CMK (cell line): ENCODE measurements around the gene SUSD6.
A peak's percentile ranks its signal among the peaks of the same experiment; 100 is the strongest.
"Not testable (repeated sequence)": the region's sequence is repeated elsewhere in the genome, so short reads cannot be mapped to it uniquely, and the experiment has no call there.

Source experiments
- DNase-seq: peaks from one replicate; pipeline ENCODE4 v3.0.0-alpha.2; 2010; ENCODE audit warnings: low read depth

The SUSD6 gene

DNA sequence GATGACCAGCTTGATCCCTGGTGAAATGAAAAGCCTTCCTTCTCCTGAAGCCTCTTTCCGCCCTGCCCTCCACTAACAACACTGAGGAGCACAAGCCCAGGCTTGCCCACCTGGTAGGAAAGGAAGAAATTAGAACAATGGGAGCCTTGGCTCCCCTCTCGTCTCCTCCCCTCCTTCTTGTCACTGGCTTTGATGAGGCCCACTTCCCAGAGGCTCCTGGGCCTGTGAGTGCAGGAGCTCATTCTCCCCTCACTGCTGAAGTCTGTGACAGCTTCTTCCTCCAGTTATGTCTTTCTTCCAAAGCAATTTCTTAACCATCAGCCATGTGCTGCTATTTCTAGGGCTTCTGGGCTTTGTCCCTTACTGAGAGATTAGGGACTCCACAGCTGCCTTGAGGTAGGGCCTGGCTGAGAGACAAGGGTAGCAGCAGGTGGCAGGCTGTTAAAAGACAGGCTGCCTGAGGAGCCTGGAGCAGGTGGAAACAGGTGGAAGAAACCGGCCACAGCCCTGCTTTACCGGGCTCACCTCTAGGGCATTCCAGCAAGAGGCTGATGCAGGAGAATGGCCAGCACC, 101.9 kb downstream of the SUSD6 start:
- DNase-seq: no peak

DNA sequence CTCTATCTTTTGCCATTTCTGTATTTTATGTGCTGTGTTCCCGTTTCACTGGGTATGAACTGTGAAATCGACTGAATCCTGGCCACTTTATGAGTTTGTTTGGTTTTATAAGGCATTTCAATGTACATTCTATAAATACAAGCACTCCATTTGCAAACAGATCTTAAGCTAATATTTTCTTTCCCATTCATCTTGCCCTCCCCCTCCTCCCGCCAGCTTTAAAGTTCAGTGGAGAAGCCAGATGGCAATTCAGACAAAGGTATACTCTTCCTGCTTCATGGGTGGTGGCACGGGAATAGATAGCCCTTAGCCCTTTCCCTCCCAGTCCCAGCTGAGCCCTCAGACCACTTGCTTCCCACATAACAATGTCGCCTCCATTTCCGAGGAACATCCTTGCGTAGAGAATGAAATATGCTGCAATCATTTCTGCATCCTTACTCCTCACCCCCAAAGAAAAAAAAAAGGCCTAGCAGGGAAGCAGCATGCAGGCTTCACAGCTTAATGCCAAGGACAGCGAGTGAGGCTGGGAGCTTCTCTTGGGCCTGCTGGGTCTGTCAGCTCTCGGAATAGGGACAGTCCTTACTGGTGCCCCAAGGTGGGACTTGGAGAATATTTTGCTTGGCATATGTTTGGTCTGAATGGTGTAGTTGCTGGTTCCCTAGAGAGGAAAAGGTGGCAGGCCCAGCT, 102.7 kb downstream of the SUSD6 start:
- no peak for DNase-seq

DNA sequence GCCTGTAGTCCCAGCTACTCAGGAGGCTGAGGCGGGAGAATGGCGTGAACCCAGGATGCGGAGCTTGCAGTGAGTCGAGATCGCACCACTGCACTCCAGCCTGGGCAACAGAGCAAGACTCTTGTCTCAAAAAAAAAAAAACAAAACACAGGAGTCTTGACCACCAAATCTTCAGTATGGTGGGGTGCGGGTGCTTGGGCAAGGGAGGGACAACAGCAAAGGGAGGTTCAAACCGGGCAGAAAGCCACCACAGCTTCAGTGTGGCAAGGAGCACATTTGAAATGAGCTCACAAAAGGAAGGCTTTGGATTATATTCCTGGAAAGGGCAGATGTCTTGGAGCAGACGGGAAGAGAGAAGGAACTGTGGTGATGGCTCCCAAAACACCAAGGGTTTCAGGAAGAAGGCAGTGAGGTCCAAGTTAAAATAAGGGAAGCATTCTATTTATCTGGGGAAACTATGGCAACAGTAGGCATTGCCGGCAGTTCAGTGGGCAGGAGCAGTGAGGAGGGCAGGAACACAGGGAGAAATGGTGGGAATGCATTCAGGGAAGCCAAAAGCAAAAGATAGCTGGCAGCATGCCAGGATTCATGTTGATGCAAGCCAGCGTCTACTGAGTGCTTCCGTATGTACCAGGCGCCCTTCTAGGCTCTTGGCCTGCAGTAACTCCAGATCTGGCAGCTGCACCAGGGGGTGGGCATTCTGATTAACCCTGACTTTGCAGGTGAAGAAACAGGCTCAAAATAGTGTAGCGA, 104.5 kb downstream of the SUSD6 start:
- DNase-seq: no peak

DNA sequence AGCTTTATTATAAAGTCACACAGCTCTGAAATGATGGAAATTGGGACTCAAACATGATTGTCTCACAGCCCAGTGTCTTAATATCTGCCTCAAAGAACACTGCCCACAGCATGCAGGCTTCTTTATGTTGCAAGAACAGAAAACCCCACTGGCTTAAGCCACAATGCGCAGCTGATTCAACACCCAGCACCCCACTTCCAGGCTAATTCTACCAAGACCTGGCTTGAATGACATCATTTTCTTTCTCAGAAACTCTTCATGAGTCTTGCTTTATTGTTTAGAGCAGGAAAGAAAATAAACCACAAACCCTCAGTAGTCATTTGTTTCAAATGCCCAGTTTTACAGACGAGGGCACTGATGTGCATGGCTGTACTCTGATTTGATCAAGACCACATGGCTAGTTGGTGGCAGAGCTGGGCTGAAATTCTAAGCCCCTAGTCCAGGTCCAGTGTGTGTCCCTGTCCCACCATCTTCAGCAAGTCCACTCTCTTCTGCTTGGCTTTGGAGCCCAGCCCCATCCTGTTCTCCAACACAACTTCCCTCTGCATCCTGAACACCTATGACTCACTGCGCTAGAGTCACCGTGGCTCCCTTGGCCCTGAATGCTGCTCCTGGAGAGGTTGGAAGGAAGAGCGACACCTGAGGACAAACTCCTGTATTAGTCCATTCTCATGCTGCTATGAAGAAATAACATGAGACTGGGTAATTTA, 105.2 kb downstream of the SUSD6 start:
- DNase-seq: no peak

DNA sequence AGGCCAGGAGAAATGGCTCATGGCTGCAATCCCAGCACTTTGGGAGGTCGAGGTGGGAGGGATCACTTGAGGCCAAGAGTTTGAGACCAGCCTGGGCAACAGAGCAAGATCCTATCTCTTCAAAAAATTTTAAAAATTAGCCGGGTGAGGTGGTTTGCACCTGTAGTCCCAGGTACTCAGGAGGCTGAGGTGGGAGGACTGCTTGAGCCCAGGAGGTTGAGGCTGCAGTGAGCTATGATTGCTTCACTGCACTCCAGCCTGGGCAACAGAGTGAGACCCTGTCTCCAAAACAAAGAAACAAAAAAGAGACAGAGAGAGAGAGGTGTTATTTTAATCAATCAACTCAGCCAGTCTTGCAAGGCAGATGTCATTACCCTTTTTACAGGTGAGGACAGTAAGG, 107.2 kb downstream of the SUSD6 start:
- not testable (repeated sequence) for DNase-seq

DNA sequence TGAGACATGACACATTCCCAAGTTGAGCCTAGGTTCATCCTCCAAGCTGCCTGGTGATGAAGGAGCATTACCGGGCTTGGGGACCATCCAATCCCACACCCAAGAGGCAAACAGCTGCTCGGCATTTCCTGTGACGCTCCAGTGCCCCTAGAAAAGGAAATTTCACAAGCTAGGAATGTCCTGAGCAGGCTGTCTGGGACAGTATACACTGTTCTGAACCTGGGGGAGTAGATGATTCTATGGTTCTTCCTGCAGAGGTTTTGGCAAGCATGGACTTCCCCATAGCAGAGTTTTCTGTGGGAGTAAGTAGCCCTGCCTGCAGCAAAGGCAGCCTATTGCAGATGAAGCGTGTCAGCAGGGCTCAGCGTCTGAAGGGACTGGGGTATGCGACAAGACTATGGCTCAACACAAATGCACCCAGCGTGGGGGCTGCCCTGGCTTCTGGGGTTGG, 108.1 kb downstream of the SUSD6 start:
- no peak for DNase-seq

DNA sequence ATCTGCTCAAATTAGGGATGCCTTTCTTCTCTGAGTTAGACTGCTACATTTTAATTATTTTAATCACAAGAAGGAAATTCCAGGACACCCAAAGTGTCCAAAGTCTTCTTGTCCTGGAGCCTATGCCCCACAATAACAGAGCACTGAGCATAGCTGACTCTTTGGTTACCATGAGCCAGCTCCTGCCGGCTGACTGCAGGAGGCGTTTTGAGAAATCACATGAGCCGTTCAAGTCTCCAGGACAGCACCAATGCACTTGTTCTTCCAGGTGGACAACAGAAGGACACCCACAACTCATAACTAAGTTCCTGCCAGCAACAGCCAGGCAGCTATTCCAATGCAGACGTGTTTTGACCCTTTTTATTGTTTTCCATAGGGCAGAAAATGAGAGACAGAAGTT, 109.5 kb downstream of the SUSD6 start:
- no peak for DNase-seq

DNA sequence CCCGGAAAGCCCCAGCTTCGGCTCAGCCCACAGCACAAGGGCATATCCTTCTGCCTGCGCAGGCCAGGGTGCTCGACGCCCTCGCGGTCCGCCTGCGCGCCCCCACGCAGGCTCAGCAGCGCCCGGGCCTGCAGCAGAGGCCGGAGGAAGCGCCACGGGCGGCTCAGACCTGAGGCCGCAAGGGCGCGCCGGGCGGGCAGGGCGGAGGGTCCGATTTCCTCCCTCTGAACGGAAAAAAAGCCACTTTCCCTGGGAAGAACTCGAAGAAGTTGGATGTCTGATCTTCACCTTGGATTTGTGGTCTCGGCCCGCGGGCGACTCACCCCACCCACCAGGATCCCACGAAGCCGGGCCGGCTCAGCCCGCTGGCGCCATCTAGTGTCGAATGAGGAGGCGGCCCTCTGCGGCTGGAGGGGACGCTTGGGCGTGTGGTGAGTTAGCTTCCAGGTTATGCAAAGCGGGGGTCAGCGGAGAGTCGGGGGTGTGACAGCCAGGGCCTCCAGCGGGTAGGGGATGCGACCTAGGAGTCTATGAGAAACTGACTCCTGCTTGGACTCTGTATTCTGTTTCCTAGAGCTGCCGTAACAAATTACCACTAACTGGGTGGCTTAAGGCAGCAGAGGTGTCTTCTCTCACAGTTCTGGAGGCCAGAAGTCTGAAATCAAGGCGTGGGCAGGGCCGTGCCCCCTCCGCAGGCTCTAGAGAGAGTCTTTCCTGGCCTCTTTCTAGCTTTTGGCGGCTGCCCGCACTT, 115.5 kb downstream of the SUSD6 start:
- peak; percentile 34 for DNase-seq

DNA sequence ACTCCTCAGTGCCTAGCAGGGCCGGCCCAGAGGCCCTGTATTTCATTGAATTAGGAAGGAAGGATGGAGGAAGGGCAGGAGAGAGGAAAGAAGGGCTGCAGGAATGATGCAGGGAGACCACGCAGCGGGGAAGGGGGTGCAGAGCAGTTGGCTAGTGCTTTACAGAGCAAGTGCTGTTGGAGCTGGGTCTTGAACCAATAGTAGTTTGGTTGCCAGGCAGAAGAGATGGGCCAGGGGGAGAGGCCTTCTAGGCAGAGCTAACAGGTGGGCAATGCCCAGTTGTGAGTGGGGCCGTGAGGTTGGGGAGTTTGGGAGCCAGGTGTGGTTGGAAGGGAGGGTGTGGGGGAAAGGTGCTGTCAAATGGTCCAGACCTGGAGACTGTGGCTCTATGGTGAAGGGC, 116.5 kb downstream of the SUSD6 start:
- DNase-seq: no peak

DNA sequence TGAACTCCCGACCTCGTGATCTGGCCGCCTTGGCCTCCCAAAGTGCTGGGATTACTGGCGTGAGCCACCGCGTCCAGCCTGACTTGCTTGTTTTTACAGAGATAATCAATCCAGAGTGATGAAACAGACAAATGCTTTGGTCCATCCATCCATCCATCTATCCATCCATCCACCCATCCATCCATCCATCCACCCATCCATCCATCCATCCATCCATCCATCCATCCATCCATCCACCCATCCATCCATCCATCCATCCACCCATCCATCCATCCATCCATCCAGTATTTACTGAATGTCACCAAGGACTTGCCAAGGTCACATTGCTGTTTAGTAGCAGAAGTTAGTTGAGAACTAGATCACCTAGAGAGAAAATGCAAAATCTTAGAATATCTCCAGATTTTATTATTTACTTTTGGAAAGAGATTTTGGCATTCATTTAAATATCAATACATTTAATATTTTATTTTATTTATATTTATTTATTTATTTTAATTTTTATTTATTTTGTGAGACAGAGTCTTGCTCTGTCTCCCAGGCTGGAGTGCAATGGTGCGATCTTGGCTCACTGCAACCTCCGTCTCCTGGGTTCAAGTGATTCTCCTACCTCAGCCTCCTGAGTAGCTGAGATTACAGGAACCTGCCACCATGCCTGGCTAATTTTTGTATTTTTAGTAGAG, 120.7 kb downstream of the SUSD6 start:
- DNase-seq: not testable (repeated sequence)

DNA sequence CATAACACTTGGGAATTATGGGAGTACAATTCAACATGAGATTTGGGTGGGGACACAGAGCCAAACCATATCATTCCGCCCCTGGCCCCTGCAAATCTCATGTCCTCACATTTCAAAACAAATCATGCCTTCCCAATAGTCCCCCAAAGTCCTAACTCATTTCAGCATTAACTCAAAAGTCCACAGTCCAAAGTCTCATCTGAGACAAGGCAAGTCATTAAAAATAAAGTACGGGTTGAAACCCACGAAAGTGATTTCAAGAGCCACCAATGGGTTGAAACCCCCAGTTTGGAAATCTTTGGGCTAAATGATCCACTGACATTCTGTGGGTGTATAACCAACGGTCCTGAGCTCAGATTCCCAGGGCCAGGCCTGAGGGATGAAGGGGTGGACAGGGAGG, 125.0 kb downstream of the SUSD6 start:
- DNase-seq: not testable (repeated sequence)

DNA sequence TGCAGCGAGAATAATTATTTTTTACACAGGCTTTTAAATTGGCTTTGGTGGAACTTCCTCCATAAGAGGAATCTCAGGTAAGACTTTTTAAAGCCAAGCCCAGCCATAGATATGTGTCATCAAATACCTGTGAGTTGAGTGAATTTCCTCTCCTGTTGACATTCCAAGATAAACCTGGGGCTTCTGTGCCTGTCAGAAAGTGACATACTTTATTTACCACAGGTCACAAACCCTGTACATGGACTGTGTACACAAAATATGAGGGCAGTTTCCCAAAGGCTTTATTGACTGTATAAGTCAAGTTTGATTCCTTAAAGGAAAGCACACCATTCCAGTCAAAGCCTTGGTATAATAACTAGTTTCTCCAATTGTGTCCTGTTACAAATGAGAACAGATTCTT, 129.7 kb downstream of the SUSD6 start:
- no peak for DNase-seq

DNA sequence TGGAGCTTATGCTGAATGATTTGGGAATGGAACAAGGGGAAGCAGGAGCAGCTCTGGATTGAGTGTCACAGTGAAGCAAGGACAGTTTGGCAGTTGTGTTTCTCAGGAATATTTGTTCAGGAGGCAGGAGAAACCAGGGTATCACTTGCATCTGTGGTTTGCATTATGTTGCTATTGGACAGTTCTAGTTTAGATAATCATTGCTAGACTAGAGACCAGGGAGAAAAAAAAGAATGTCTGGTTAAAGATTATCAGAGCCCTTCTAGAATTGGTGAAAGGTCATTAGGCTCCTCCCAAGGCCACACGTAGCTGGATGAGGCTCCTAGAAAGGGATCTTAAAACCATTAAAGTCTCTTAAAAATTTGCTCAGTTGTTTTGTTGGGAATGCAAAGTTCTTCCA, 138.6 kb downstream of the SUSD6 start:
- DNase-seq: no peak

DNA sequence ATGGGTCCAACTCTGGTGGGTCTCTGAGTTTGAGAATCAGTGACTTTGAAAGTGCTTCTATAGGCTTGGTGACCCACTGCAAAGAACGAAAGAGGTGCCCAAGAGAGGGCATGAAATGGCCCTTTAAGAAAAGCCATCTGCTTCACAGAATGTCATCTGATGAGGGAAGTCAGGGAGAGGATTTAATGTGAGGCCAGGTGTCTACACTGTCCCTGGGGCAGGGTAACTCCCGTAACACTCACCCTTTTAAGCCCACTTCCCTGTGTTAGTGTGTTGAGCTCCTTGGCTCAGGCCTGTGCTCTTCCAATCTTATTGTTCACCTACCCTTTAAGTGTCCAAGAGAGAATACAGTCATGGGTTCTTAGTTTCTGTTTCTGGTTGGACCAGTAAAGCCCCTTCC, 139.1 kb downstream of the SUSD6 start:
- no peak for DNase-seq

DNA sequence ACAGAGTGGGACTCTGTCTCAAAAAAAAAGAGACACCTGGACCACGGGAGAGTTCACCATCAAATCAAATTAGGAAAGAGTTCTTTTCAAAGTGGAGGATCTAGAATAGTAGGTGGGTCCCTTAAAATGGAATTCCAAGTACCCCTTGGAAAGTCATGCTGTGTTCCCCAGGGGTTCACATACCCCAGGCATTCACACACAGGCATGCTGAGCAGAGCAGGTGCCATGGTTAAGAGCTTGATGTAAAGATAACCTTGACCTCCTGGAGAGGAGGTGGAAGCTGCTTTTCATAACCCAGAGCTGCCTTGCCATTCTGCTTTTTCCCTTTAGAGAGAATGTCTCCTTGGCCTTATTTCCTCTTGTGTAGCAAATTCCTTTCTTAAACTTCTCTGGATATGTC, 141.4 kb downstream of the SUSD6 start:
- DNase-seq: no peak

DNA sequence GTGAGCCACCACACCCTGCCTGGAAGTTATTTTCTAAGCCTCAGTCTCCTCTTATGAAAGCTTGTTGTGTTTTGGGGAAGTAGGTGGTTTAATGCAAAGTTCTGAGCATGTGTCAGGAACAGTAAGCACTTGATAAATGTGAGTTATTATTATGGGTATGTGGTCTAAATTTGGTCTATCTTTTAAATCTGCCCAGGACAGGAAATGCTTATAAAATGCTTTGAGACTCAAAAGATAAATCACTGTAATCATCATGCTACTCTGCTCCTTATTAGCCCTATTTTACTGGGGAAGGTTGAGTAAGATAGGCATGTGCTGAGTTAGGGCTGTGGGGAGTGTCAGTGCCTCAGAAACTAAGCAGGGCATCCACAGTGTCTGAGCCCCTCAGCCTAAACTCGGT, 142.5 kb downstream of the SUSD6 start:
- no peak for DNase-seq

DNA sequence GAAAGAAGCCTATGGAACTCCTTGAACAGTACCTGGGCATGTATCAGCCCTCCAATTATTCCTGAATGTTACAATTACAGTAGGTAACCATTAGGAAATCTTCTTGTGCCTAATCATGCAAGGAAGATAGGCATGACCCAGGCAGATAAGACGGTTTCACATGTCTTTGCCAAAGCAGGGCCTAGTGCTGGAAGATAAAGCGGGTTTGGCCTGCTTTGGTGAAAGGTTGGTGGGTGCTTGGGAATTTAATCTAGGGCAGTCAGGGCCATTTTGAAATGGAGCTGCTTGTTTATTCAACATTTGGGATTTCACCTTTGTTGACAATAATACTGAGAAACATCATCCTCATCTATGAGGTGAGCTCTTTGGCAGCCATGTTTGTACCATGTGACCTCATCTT, 143.1 kb downstream of the SUSD6 start:
- no peak for DNase-seq

DNA sequence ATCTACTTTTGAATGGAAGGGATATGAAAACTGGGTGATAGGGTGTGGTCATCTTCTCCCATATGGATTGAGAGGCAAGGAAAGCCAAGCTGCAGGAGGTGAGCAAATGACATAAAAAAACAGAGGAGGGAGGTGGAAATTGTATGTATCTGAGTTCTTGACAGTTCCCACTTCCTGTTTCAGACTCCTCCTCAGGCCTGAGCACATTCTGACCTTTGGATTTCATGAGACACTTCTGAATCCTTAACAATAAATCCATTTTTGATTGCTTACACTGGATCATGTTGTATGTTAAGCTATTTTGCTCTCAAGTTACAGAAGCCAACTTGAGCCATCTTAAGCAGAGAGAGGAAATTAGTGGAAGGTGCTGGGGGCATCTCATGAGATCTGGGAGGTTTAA, 143.9 kb downstream of the SUSD6 start:
- no peak for DNase-seq

DNA sequence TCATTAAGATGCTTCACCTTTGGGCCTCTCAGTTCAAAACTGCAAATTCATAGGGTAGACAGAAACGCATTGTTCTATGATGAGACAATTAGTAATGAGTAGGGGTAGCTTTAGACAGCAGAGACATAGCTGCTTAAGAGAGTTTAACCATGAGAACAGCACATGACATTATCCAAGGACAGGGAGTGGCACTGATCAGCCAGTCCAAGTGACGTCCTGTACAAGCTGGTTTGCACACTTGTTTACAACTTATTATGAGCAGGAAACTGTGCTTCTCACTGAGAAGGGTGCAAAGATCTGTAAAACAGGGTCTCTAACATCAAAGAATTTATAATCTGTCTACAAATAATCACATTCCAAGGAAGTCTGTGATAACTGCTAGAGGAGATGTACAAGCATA, 144.4 kb downstream of the SUSD6 start:
- DNase-seq: no peak

DNA sequence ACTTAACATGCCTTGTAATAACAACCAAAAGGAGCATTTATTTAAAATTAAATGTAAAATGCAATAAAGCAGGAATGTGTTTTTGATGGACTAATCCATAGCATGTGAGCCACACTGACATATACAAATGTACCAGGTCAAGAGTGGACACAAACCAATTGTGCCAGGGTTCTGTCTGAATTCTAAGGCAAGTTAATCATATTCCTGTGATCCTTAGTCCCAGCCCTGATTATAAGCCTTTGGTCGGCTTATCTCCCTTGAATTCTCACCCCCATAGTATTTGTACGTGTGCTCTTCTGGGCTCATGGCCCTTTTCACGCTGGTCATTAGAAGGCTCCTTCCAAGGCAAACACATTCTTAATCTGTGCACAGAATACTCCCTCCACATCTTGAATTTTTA, 144.9 kb downstream of the SUSD6 start:
- no peak for DNase-seq

DNA sequence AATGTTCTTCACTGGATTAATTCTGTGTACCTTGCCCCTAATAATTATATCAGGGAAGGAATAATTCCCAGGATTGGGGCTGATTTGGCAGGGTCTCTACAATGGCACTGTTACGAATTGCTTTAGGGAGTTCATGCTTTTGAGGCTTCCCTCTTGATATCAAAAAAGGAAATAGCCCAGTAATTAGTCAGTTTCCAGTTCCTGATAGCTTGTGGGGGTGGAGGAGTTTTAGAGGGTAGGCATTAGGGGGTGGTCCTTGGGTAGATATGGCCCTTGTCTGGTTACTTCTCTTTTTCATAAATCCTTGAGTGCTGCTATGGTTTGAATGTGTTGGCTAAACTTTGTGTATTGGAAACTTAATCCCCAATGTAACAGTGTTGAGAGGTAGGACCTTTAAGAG, 149.4 kb downstream of the SUSD6 start:
- no peak for DNase-seq
